ENCODE results near the gene CDC14A.

GRCh38 chr1:100441146-100441545, 88.8 kb downstream of the CDC14A start:
- TF ChIP-seq POLR2AphosphoS5 (IDR thresholded peaks at IDR 0.05) (no peak), CTCF (IDR thresholded peaks at IDR 0.05) (no peak), POLR2A (IDR thresholded peaks at IDR 0.05) (no peak)
